KMS-11 (cell line): ENCODE data around the gene BCAS4.
"Not testable (repeated sequence)": the region's sequence is repeated elsewhere in the genome, so short reads cannot be mapped to it uniquely, and the experiment has no call there.

Experiments
- H2AFZ ChIP-seq: fragments of 200-600 bp; sonication (generic); 2 replicates; pipeline ENCODE4 v1.6.1; 2016; ENCODE audit warnings: antibody characterized with exemption, mixed run types, low read depth
- H3K27ac ChIP-seq: fragments of 200-600 bp; sonication (generic); 2 replicates; pipeline ENCODE4 v1.6.1; 2016; ENCODE audit warnings: mild to moderate bottlenecking, mixed run types
- H3K27me3 ChIP-seq: fragments of 200-600 bp; sonication (generic); 2 replicates; pipeline ENCODE4 v1.6.1; 2017; ENCODE audit warnings: mild to moderate bottlenecking, low read depth, mixed run types, moderate library complexity; ENCODE audit not compliant: insufficient read depth
- H3K36me3 ChIP-seq: fragments of 200-600 bp; sonication (generic); 2 replicates; pipeline ENCODE4 v1.6.1; 2017; ENCODE audit warnings: mild to moderate bottlenecking, mixed run types; ENCODE audit not compliant: insufficient read depth
- H3K4me1 ChIP-seq: fragments of 200-600 bp; sonication (generic); 2 replicates; pipeline ENCODE4 v1.6.1; 2016; ENCODE audit warnings: mild to moderate bottlenecking, low read depth, mixed run types; ENCODE audit not compliant: poor library complexity, severe bottlenecking
- H3K4me2 ChIP-seq: fragments of 200-600 bp; sonication (generic); 2 replicates; pipeline ENCODE4 v1.7.0; 2016; ENCODE audit warnings: mild to moderate bottlenecking, mixed run types
- H3K4me3 ChIP-seq: fragments of 200-600 bp; sonication (generic); IDR thresholded peaks from 2 replicates; pipeline ENCODE4 v1.6.1; 2017; ENCODE audit warnings: low read depth, low read length, mixed read lengths; ENCODE audit not compliant: insufficient read depth
- H3K79me2 ChIP-seq: fragments of 200-600 bp; sonication (generic); 2 replicates; pipeline ENCODE4 v1.6.1; 2016; ENCODE audit warnings: low read depth, mixed run types; ENCODE audit not compliant: insufficient read depth
- H3K9ac ChIP-seq: fragments of 200-600 bp; sonication (generic); 2 replicates; pipeline ENCODE4 v1.6.1; 2016; ENCODE audit warnings: mild to moderate bottlenecking, mixed run types
- H4K20me1 ChIP-seq: fragments of 200-600 bp; sonication (generic); 2 replicates; pipeline ENCODE4 v1.6.1; 2016; ENCODE audit warnings: mild to moderate bottlenecking, mixed run types; ENCODE audit not compliant: insufficient read depth
- CTCF ChIP-seq: fragments of 200-600 bp; sonication (generic); conservative IDR thresholded peaks from 2 replicates; pipeline ENCODE4 v1.6.1; 2017; ENCODE audit warnings: low read depth, mild to moderate bottlenecking, antibody characterized with exemption, low read length, moderate library complexity, mixed read lengths

Gene BCAS4

DNA sequence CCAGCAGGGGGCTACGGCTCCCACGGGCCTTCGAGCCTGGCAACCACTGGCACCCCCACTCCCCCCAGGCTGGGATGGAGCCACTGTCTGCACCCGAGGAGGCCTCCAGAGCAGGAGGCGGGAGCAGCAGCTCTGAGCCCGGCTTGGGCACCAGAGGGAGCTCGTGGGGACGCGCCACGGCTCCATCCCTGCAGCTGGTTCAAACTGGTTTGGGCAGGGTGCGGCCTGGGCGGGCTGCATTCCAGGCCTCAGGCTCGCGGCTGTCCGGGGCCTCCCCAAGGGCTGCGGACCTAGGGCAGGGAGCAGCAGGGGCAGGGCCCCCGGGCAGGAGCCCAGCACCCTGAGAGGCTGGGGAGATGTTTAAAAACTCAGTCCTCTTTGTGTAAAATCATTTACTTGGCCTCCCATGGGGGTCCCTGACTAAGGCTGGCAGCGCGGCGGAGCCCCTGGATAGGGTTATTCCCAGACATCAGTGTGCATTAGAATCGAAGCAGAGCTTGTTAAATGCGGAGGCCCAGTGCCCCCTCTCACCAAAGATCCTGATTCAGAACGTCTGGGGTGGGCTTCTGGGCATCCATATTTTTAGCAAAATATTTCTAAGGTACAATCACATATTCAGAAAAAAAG, 4.1 kb upstream of the BCAS4 start:
- H3K27ac ChIP-seq, result peak overlapping the region; percentile 23; the same call in 1 of the 2 replicates
- H3K9ac ChIP-seq, result peak overlapping the region; percentile 54; the same call in 1 of the 2 replicates
- H3K79me2 ChIP-seq, result no peaks in the 10 kb centered on the region
- H2AFZ ChIP-seq, result peak overlapping the region; percentile 98
- no peak overlapping the region for H3K4me3 ChIP-seq
- peak overlapping the region; percentile 83 for H3K4me2 ChIP-seq
- peaks cover 3% of the 10 kb centered on the region; the same call in 1 of the 2 replicates for H3K27me3 ChIP-seq
- no peaks in the 10 kb centered on the region for H4K20me1 ChIP-seq
- no peaks in the 10 kb centered on the region for H3K36me3 ChIP-seq
- H3K4me1 ChIP-seq, result peaks cover 15% of the 10 kb centered on the region
- TF ChIP-seq CTCF, result peak; percentile 56

- H2AFZ ChIP-seq, result no peak overlapping the region
- peaks cover 3% of the 10 kb centered on the region; the same call in 1 of the 2 replicates for H3K27me3 ChIP-seq
- no peaks in the 10 kb centered on the region for H3K36me3 ChIP-seq
- H3K27ac ChIP-seq, result no peak overlapping the region
- no peak overlapping the region for H3K4me3 ChIP-seq
- no peak overlapping the region for H3K9ac ChIP-seq
- TF ChIP-seq CTCF, result no peak
- H3K4me2 ChIP-seq, result no peak overlapping the region
- H4K20me1 ChIP-seq, result no peaks in the 10 kb centered on the region
- H3K79me2 ChIP-seq, result no peaks in the 10 kb centered on the region
- H3K4me1 ChIP-seq, result peaks cover 20% of the 10 kb centered on the region
Observed at GRCh38 chr20:50792708-50793574, 1.9 kb upstream of the BCAS4 start.

DNA sequence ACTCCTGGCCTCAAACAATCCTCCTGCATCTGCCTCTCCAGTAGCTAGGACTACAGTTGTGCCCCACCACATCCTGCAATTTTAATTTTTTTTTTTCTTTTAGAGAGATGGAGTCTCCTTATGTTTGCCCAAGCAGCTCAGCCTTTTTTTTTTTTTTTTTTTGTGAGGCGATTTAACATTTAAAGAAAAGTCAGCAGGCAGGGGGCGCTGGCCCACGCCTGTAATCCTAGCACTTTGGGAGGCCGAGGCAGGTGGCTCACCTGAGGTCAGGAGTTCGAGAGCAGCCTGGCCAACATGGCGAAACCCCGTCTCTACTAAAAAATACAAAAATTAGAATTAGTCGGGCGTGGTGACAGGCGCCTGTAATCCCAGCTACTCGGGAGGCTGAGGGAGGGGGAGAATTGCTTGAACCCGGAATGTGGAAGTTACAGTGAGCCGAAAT, 1.3 kb upstream of the BCAS4 start:
- not testable (repeated sequence) for H3K4me2 ChIP-seq, H3K27ac ChIP-seq

More for the DNA sequence above, 1.3 kb upstream of the BCAS4 start:
- H4K20me1 ChIP-seq, H3K27me3 ChIP-seq, H3K36me3 ChIP-seq, H2AFZ ChIP-seq, H3K9ac ChIP-seq, H3K79me2 ChIP-seq, H3K4me3 ChIP-seq: not testable (repeated sequence)
- peak; percentile 76 for TF ChIP-seq CTCF
- H3K4me1 ChIP-seq, result peaks cover 20% of the 10 kb centered on the region
